Hepatocyte (in vitro differentiated cells): ENCODE results near the gene IL20RA. TPM values are rescaled to one million over a fixed set of nuclear protein-coding genes. Genes with fewer than 3 reads are reported as not detected.

ENCODE experiments used
- DNase-seq: peaks from one replicate; pipeline ENCODE4 v3.0.0-alpha.2; 2016; ENCODE audit warnings: low spot score
- H2AFZ ChIP-seq: fragments of 200-600 bp; sonication (generic); 2 replicates; pipeline ENCODE4 v1.6.0; 2016; ENCODE audit warnings: antibody characterized with exemption, mild to moderate bottlenecking
- H3K27ac ChIP-seq: fragments of 200-600 bp; sonication (generic); 2 replicates; pipeline ENCODE4 v1.5.1; 2016; ENCODE audit warnings: mild to moderate bottlenecking
- H3K27me3 ChIP-seq: fragments of 200-600 bp; sonication (generic); 2 replicates; pipeline ENCODE4 v1.6.1; 2016
- H3K36me3 ChIP-seq: fragments of 200-600 bp; sonication (generic); replicated peaks from 2 replicates; pipeline ENCODE4 v1.5.1; 2016; ENCODE audit warnings: low read depth; ENCODE audit not compliant: insufficient read depth
- H3K4me1 ChIP-seq: fragments of 200-600 bp; sonication (generic); 2 replicates; pipeline ENCODE4 v1.5.1; 2016; ENCODE audit warnings: mild to moderate bottlenecking, moderate library complexity; ENCODE audit not compliant: insufficient read depth
- H3K4me2 ChIP-seq: fragments of 200-600 bp; sonication (generic); 2 replicates; pipeline ENCODE4 v1.6.0; 2016
- H3K4me3 ChIP-seq: fragments of 200-600 bp; sonication (generic); 2 replicates; pipeline ENCODE4 v1.5.1; 2016; ENCODE audit warnings: mild to moderate bottlenecking
- H3K79me2 ChIP-seq: fragments of 200-600 bp; sonication (generic); 2 replicates; pipeline ENCODE4 v1.6.0; 2017; ENCODE audit warnings: mild to moderate bottlenecking
- H3K9me2 ChIP-seq: fragments of 200-600 bp; sonication (generic); replicated peaks from 2 replicates; pipeline ENCODE4 v1.6.0; 2017; ENCODE audit warnings: mild to moderate bottlenecking; ENCODE audit not compliant: insufficient read depth
- H3K9me3 ChIP-seq: fragments of 200-600 bp; sonication (generic); 2 replicates; pipeline ENCODE4 v1.5.1; 2016; ENCODE audit warnings: low read depth, mild to moderate bottlenecking
- H4K20me1 ChIP-seq: fragments of 200-600 bp; sonication (generic); 2 replicates; pipeline ENCODE4 v1.6.0; 2016; ENCODE audit warnings: mild to moderate bottlenecking; ENCODE audit not compliant: insufficient read depth, poor library complexity, severe bottlenecking
- EZH2 ChIP-seq: fragments of 200-600 bp; sonication (generic); IDR thresholded peaks from 2 replicates; pipeline ENCODE4 v1.6.1; 2016; ENCODE audit warnings: antibody characterized with exemption, mild to moderate bottlenecking, borderline replicate concordance
- EZH2phosphoT487 ChIP-seq: fragments of 200-600 bp; sonication (generic); IDR thresholded peaks from one replicate; pipeline ENCODE4 v1.6.1; 2018; ENCODE audit warnings: antibody characterized with exemption, mild to moderate bottlenecking, low read depth, moderate library complexity; ENCODE audit not compliant: unreplicated experiment, severe bottlenecking
- WGBS: methylation state at CpG from one replicate; pipeline ENCODE4 v1.1.6; 2016; ENCODE audit warnings: low lambda C conversion rate; ENCODE audit errors: missing lambda C conversion rate; 5-methylcytosine and 5-hydroxymethylcytosine counted together
- polyA plus RNA-seq: library from polyadenylated mRNA; unstranded; fragments of >200 nt; fragmentation: Nextera tagmentation; extraction: Ambion mirVana; gene quantifications from 2 replicates; pipeline ENCODE4 v1.2.1, GENCODE V29; 2016
- total RNA-seq: library from RNA; depleted of rRNA; stranded (reverse); fragments of >200 nt; gene quantifications from 2 replicates; pipeline ENCODE4 v1.2.3, GENCODE V29; 2014
- TF ChIP-seq, protein P1 (sequence below): fragments of 200-600 bp; sonication (generic); IDR thresholded peaks from 2 replicates; pipeline ENCODE4 v1.5.1; 2016; ENCODE audit warnings: antibody characterized with exemption, mild to moderate bottlenecking; ENCODE audit not compliant: poor library complexity

Gene IL20RA
- total and polyA plus RNA-seq, 2 experiments from 2014 or later, result 0.52 to 0.63 TPM

GRCh38 chr6:137028912-137029311 lies 15.9 kb downstream of the IL20RA start:
- Histone ChIP-seq H3K4me1 (no peaks in the 10 kb centered on the region), H3K9me2 (no peaks in the 10 kb centered on the region), H3K4me3 (no peak overlapping the region), H3K9me3 (no peaks in the 10 kb centered on the region), H4K20me1 (no peaks in the 10 kb centered on the region), H3K4me2 (no peak overlapping the region), H2AFZ (no peak overlapping the region), H3K27ac (no peak overlapping the region), H3K36me3 (no peaks in the 10 kb centered on the region), H3K27me3 (no peaks in the 10 kb centered on the region), H3K79me2 (no peaks in the 10 kb centered on the region)
- 52% methylated on average over 2 of the region's 2 CpGs for WGBS
- DNase-seq, result no peak
- TF ChIP-seq EZH2 (no peak), EZH2phosphoT487 (no peak)
- TF ChIP-seq, protein P1, sequence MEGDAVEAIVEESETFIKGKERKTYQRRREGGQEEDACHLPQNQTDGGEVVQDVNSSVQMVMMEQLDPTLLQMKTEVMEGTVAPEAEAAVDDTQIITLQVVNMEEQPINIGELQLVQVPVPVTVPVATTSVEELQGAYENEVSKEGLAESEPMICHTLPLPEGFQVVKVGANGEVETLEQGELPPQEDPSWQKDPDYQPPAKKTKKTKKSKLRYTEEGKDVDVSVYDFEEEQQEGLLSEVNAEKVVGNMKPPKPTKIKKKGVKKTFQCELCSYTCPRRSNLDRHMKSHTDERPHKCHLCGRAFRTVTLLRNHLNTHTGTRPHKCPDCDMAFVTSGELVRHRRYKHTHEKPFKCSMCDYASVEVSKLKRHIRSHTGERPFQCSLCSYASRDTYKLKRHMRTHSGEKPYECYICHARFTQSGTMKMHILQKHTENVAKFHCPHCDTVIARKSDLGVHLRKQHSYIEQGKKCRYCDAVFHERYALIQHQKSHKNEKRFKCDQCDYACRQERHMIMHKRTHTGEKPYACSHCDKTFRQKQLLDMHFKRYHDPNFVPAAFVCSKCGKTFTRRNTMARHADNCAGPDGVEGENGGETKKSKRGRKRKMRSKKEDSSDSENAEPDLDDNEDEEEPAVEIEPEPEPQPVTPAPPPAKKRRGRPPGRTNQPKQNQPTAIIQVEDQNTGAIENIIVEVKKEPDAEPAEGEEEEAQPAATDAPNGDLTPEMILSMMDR, result no peak

GRCh38 chr6:137025786-137026730 lies 18.7 kb downstream of the IL20RA start:
- Histone ChIP-seq H3K79me2 (no peaks in the 10 kb centered on the region), H3K36me3 (no peaks in the 10 kb centered on the region), H3K9me2 (no peaks in the 10 kb centered on the region), H3K9me3 (no peaks in the 10 kb centered on the region), H4K20me1 (no peaks in the 10 kb centered on the region), H3K4me3 (no peak overlapping the region), H3K27ac (no peak overlapping the region), H3K27me3 (no peaks in the 10 kb centered on the region), H3K4me2 (no peak overlapping the region), H3K4me1 (no peaks in the 10 kb centered on the region), H2AFZ (no peak overlapping the region)
- TF ChIP-seq, protein P1, result no peak
- TF ChIP-seq EZH2phosphoT487 (no peak), EZH2 (no peak)
- no peak for DNase-seq
- WGBS, result 69% methylated on average over 8 of the region's 8 CpGs

GRCh38 chr6:137024237-137024990 lies 20.4 kb downstream of the IL20RA start:
- Histone ChIP-seq H3K79me2 (no peaks in the 10 kb centered on the region), H3K36me3 (no peaks in the 10 kb centered on the region), H3K9me2 (no peaks in the 10 kb centered on the region), H4K20me1 (no peaks in the 10 kb centered on the region), H3K27ac (no peak overlapping the region), H3K9me3 (no peaks in the 10 kb centered on the region), H3K4me3 (no peak overlapping the region), H3K4me2 (no peak overlapping the region), H2AFZ (no peak overlapping the region), H3K27me3 (no peaks in the 10 kb centered on the region), H3K4me1 (no peaks in the 10 kb centered on the region)
- 87% methylated on average over 3 of the region's 3 CpGs for WGBS
- DNase-seq, result no peak
- TF ChIP-seq EZH2phosphoT487 (no peak), EZH2 (no peak)
- TF ChIP-seq, protein P1, result no peak
